ENCODE data around the gene BAIAP2.

BAIAP2 gene

GRCh38 chr17:81163703-81164370 lies 128.9 kb downstream of the BAIAP2 start:
- peak; percentile 9 for DNase-seq
- Histone ChIP-seq H3K4me1 (peaks cover 9% of the 10 kb centered on the region), H3K27me3 (no peaks in the 10 kb centered on the region), H3K36me3 (no peaks in the 10 kb centered on the region), H3K4me3 (ENCODE audit: low read depth, low read length) (no peak overlapping the region), H3K9me3 (no peaks in the 10 kb centered on the region)
- TF ChIP-seq, protein P1, sequence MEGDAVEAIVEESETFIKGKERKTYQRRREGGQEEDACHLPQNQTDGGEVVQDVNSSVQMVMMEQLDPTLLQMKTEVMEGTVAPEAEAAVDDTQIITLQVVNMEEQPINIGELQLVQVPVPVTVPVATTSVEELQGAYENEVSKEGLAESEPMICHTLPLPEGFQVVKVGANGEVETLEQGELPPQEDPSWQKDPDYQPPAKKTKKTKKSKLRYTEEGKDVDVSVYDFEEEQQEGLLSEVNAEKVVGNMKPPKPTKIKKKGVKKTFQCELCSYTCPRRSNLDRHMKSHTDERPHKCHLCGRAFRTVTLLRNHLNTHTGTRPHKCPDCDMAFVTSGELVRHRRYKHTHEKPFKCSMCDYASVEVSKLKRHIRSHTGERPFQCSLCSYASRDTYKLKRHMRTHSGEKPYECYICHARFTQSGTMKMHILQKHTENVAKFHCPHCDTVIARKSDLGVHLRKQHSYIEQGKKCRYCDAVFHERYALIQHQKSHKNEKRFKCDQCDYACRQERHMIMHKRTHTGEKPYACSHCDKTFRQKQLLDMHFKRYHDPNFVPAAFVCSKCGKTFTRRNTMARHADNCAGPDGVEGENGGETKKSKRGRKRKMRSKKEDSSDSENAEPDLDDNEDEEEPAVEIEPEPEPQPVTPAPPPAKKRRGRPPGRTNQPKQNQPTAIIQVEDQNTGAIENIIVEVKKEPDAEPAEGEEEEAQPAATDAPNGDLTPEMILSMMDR (IDR thresholded peaks at IDR 0.05; ENCODE audit: low read depth, low read length): no peak

- Histone ChIP-seq H3K36me3 (no peaks in the 10 kb centered on the region), H3K9me3 (no peaks in the 10 kb centered on the region), H3K27me3 (no peaks in the 10 kb centered on the region), H3K4me3 (ENCODE audit: low read depth, low read length) (no peak overlapping the region), H3K4me1 (peaks cover 9% of the 10 kb centered on the region)
- peak; percentile 56 for DNase-seq
- TF ChIP-seq, protein P1 (IDR thresholded peaks at IDR 0.05; ENCODE audit: low read depth, low read length): no peak
These were observed 129.7 kb downstream of the BAIAP2 start for GRCh38 chr17:81164371-81165245.

- Histone ChIP-seq H3K9me3 (no peaks in the 10 kb centered on the region), H3K36me3 (no peaks in the 10 kb centered on the region), H3K27me3 (no peaks in the 10 kb centered on the region), H3K4me3 (ENCODE audit: low read depth, low read length) (peak within 1 kb of the TSS; percentile 45), H3K4me1 (peaks cover 9% of the 10 kb centered on the region)
- TF ChIP-seq, protein P1 (IDR thresholded peaks at IDR 0.05; ENCODE audit: low read depth, low read length): no peak
- peak; percentile 51 for DNase-seq
These were observed 130.5 kb downstream of the BAIAP2 start, which contains the start of gene PVALEF for GRCh38 chr17:81165246-81166032. PVALEF (plus strand) TSS chr17:81165507; CDS start chr17:81181227, 15,720 bp downstream.

DNA sequence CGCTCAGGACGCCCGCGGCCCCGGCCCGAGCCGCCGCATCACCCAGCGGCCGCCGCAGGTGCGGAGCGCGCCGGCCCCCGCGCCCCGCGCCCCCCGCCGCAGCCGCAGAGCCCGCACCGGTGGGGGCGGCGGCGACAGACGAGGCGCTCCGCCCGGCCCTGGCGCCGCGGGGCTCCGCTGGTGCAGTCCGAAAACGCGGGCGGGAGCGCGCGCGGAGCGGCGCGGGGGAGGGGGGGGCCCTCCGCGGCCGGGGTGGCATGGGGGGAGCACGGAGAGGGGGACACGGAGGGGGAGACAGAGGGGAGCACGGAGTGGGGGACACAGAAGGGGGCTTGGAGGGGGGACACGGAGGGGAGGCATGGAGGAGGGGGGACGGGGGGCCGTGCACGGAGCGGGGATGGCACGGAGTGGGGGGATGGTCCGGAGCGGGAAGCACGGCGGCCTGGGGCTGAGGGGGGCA lies 131.1 kb downstream of the BAIAP2 start, which contains the start of gene AATK:
Gene AATK (minus strand): TSS at position 189 of the 460 bp plus-strand sequence. CDS start 229 bp downstream, outside the sequence.
- Histone ChIP-seq H3K9me3 (no peaks in the 10 kb centered on the region), H3K36me3 (no peaks in the 10 kb centered on the region), H3K4me1 (peaks cover 9% of the 10 kb centered on the region), H3K4me3 (ENCODE audit: low read depth, low read length) (peak within 1 kb of the TSS; percentile 45), H3K27me3 (no peaks in the 10 kb centered on the region)
- DNase-seq: no peak
- TF ChIP-seq, protein P1 (IDR thresholded peaks at IDR 0.05; ENCODE audit: low read depth, low read length): no peak
